G401 (cell line): Measurements from ENCODE around the gene IBTK. TPM values are rescaled to one million over a fixed set of nuclear protein-coding genes. Genes with fewer than 3 reads are reported as not detected.
"Not testable (repeated sequence)": the region's sequence is repeated elsewhere in the genome, so short reads cannot be mapped to it uniquely, and the experiment has no call there.

ENCODE experiments used
- DNase-seq: peaks from one replicate; pipeline ENCODE4 v3.0.0-alpha.2; 2015; ENCODE audit warnings: low spot score
- in situ Hi-C: cut with HindIII; loops from 2 replicates; pipeline ENCODE4 v1.10.0; 2016; ENCODE audit warnings: low sequenced_read_pairs, mixed read lengths
- total RNA-seq: library from RNA; depleted of rRNA; stranded (reverse); fragments of >200 nt; shearing (Covaris generic); gene quantifications from 2 replicates; pipeline ENCODE4 v1.2.3, GENCODE V29; 2014; rRNA removed

Gene IBTK, protein sequence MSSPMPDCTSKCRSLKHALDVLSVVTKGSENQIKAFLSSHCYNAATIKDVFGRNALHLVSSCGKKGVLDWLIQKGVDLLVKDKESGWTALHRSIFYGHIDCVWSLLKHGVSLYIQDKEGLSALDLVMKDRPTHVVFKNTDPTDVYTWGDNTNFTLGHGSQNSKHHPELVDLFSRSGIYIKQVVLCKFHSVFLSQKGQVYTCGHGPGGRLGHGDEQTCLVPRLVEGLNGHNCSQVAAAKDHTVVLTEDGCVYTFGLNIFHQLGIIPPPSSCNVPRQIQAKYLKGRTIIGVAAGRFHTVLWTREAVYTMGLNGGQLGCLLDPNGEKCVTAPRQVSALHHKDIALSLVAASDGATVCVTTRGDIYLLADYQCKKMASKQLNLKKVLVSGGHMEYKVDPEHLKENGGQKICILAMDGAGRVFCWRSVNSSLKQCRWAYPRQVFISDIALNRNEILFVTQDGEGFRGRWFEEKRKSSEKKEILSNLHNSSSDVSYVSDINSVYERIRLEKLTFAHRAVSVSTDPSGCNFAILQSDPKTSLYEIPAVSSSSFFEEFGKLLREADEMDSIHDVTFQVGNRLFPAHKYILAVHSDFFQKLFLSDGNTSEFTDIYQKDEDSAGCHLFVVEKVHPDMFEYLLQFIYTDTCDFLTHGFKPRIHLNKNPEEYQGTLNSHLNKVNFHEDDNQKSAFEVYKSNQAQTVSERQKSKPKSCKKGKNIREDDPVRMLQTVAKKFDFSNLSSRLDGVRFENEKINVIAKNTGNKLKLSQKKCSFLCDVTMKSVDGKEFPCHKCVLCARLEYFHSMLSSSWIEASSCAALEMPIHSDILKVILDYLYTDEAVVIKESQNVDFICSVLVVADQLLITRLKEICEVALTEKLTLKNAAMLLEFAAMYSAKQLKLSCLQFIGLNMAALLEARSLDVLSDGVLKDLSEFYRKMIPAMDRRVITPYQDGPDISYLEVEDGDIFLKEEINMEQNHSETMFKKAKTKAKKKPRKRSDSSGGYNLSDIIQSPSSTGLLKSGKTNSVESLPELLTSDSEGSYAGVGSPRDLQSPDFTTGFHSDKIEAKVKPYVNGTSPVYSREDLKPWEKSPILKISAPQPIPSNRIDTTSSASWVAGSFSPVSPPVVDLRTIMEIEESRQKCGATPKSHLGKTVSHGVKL (N-terminal part only)
- 31.1 and 49.3 TPM in 2 replicates for total RNA-seq

DNA sequence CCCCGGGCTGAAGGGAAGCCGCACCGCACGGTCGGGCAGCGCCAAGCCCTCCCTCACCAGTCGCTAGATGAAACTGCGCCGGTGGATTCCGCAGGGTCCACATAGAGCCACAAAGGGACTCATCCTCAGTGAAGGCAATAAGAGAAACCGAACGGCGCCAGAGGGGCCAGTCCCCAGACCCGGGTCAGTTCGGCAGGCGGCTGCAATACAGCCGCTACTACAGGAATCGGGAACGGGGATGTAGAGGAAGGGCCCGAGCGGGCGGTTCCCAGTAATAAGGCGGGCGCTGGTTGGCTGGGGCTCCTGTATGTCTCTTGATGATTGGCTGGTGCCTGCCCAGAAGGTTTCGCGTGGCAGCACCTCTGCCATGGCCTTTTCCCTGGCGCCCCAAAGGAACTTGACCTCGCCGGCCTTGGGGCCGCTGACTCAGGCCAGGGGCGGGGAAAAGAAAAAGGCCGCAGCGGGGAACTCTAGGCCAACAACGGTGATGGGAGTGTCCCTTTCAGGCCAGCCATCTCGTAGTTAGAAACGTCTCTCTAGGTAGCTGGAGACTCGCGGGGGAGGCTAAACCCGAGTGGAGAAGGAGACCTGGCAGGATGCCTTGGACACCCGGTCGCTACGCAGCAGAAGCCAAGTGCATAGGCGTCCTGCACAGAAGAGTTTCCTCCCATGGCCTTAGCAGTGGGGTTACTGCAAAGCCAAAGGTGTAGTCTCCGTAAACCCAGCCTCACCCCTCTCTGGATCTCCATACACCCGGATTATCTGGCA is at the start of gene IBTK:
Gene IBTK, minus strand, starts transcription at position 240 of the 768 bp plus-strand sequence. CDS start 7,258 bp downstream, outside the sequence.
- DNase-seq = peak; percentile 95
- in situ Hi-C loops = no loop called here

DNA sequence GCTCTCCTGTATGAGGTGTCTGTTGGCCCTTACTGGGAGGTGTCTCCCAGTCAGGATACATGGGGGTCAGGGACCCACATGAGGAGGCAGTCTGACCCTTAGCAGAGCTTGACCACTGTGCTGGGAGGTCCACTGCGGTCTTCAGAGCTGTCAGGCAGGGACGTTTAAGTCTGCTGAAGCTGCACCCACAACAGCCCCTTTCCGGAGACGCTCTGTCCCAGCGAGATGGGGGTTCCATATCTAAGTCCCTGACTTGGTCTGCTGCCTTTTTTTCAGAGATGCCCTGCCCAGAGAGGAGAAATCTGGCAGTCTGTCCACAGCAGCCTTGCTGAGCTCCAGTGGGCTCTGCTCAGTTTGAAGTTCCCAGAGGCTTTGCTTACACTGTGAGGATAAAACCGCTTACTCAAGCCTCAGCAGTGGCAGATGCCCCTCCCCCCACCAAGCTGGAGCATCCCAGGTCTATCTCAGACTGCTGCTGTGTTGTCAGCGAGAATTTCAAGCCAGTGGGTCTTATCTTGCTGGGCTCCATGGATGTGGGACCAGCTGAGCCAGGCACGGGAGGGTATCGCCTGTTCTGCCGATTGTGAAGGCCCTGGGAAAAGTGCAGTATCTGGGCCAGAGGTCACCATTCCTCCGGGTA is 36.3 kb upstream of the IBTK start:
- DNase-seq = no peak
- in situ Hi-C loops = no loop called here

DNA sequence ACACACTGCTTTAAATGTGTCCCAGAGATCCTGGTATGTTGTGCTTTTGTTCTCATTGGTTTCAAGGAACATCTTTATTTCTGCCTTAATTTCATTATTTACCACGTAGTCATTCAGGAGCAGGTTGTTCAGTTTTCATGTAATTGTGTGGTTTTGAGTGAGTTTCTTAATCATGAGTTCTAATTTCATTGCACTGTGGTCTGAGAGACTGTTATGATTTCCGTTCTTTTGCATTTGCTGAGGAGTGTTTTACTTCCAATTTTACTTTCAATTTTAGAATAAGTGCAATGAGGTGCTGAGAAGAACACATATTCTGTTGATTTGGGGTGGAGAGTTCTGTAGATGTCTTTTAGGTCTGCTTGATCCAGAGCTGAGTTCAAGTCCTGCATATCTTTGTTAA is 34.0 kb upstream of the IBTK start:
- DNase-seq, in situ Hi-C loops: not testable (repeated sequence)

DNA sequence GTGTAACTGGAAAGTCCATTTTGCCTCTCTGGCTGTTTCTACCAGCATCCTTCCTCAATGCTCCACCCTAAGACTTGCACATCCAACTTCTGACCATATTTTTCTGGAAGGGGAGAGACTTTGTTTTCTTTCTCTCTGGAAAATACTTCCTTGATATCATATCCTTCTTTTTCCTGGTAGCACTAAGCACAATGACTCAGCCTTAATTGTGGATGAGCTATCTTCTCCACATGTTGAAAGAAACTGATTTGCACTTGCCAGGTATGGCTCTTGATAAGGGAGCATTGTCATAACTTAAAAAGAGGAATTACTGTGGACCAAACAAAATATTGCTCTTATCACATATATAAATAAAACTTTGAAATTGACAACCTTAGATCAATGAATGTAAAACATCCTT is 30.1 kb upstream of the IBTK start:
- in situ Hi-C loops = no loop called here
- no peak for DNase-seq

DNA sequence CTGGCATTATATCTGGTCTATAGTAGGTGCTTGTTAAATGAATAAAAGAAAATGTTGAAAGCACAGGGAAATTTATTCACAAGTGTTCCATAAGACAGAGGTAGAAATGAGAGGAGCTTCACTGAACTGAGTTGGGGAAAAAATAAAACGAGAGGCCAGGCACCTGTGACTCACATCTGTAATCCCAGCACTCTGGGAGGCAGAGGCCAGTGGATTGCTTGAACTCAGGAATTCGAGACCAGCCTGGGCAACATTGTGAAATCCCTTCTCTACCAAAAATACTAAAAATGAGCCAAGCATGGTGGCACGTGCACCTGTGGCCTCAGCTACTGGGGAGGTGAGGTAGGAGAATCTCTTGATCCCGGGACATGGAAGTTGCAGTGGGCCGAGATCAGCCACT is 28.1 kb upstream of the IBTK start:
- no peak for DNase-seq
- in situ Hi-C loops = no loop called here

DNA sequence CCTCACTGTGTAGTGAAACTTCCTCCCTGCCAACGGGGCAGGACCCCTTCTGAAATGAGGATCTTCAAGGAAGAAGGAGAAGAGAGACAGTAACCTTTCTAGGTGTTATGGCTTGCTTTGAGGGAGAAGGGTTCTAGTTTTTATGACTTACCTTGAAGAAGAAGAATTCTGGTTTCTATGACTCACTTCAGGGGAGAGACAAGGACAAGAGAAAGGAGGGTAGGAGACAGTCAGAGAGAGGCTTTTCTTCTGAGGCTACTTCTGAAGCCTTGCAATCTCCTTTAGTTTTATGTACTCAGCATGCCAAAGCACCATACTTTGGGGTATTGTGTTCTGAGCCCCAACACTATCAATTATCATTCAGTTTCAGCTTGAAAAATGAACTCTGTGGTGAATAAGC is 25.8 kb upstream of the IBTK start:
- in situ Hi-C loops = no loop called here
- no peak for DNase-seq

DNA sequence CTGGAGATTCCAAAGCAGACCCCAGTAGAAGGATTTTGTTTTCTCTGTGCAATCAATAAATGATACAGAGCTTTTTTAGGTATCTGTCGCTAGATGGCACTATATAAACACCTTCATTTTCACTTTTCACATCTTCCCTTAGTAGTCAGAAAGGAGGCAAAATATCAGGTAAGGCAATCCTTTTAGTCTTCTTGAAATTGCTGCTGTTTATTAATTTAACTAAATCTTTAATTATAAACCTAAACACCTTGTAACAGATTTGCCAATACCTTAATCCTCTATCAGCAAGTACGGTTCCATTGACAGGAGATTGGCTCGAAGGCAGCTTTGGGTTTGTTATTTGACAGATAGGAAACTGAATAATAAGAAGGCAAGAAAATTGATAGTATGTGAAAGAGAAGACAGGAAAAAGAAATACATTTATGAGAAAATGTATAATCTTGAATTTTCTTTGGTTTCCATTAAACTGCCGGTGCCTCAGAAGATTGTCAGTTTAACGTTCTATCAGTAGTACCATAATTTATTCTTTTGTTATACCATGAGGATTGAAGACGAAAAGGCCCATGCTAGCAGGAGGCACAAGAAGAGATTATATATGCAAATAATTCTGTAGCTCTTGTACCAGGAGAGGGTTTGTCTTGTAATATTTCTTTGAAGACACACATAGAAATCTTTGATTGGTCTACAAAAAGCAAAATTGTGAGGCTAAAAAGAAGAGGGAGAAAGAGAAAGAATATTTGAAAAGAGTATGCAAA is 23.5 kb upstream of the IBTK start:
- DNase-seq = peak; percentile 55
- in situ Hi-C loops = no loop called here

DNA sequence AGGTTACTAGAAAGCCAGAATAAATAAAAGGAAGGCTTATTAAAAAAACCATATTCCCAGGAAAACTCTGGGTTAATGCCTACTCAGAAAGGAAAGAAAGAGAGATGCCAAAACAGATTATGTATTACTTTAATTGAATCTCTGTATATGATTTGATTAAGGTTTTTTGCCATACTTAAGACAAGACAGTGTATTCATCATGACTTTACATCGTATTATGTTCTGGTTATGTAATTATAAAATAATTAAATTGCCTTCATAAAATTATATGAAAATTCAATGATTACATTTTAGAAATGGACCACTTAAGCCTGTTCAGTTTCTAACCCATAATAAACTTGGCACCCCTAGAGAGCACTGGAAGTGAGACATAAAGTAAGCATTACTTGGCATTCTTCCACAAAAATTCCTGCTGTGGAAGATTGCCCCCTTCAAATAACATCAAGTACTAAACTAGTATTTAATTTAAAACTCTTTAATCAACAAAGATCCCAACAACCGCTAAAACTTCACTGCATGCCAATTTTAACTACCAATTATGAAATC is 20.8 kb upstream of the IBTK start:
- in situ Hi-C loops = no loop called here
- DNase-seq = no peak

DNA sequence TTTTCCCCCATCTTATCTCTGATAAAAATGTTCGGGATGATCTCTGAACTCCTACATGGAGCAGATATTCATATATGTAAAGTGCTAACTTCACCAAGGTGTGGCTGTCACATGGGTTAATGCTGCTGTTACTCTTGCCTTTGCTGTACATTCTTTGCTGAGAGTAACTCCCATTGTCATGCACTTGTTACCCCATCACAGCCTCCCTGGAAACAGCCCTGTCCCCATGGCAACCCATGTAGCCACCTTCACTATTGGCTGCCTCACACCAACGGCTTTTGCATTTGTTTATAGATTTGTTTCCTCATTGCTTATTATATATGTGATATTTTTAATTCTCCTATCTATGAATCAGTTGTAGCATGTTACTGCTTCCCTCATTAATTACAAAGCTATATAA is 17.3 kb upstream of the IBTK start:
- DNase-seq = no peak
- in situ Hi-C loops = no loop called here

DNA sequence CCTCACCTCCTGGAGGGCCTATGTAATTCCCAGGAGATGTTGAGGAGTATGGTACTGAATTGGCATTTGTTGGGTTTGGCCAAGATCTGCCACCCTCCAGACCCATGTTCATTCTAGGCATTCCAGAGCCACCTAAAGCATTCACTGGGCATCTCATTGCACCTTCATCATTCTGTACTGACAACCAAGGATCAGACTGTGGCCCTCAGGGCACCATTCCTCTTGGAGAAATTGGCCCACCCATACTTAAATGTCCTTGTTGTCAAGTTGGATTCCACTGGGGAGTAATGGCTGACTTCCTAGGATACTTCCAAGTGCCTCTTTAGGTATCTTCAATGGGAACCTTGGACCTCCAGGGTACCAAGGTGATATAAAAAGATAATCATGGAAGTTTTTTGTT is 16.8 kb upstream of the IBTK start:
- in situ Hi-C loops = no loop called here

DNA sequence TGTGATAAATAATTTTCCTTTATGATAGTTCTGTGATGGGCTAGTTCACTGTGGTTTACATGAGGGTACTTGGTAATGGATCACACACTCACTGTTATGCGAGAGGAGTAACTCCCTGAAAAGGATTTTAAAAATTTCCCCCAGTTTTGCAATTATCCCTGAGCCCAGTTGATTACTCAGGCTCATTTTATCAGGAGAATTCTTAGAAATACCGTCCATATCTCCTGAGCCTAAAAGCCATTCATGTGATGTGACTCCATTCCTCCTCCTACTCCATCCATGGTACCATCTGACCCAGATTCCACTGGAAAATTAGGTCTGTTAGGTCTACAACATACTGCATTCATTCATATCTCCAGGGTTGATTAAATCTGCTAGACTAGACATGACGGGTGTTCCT is 16.4 kb upstream of the IBTK start:
- no peak for DNase-seq
- in situ Hi-C loops = no loop called here

More for the DNA sequence above, 16.8 kb upstream of the IBTK start:
- no peak for DNase-seq

DNA sequence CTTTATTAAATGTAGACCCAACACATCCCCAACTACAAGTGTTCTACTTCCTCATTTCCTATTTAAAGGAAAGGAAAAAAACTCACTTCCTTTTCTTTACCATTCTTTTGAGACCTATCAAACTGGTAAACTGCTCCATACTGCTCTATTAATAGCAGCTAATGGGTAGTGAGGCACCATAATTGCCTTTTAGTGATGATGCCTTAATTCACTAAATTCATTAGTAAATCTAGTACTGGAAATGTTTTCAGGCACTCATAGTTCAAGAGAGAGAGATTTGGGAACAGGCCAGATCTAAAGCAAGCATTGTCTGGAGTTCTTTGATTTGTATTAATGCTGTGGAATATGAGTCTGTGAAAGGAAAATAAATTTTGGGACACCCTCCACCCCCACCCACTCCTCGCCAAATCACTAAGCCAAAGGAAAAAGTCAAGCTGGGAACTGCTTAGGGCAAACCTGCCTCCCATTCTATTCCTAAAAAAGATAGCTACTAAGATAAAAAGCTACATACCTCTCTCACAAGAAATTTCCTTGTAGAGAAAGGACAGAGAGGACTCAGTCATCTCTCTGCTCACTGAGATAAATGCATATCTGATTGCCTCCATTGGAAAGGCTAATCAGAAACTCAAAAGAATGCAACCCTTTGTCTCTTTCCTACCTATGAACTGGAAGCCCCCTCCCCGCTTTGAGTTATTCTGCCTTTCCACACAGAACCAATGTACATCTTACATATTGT is 13.6 kb upstream of the IBTK start:
- in situ Hi-C loops = no loop called here
- no peak for DNase-seq

DNA sequence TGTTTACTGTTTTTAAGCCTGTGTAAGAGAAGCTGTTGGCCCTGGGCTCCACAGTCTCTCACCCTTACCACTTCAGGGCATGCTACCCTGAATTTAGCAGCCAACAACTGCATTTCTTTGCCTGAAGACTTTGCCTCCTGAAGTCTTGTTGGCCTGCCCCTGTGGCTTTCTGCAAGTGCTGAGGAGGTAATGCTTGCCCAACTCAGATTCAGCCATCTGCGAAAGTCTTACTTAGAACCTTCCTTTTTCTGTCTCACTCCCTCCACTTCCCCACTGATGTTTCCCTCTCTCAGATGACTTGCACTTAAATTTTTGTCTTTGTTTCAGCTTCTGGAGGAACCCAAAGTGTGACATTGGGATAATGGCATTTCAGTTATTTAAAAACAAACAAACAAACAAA is 11.8 kb upstream of the IBTK start:
- in situ Hi-C loops = no loop called here
- DNase-seq = no peak

DNA sequence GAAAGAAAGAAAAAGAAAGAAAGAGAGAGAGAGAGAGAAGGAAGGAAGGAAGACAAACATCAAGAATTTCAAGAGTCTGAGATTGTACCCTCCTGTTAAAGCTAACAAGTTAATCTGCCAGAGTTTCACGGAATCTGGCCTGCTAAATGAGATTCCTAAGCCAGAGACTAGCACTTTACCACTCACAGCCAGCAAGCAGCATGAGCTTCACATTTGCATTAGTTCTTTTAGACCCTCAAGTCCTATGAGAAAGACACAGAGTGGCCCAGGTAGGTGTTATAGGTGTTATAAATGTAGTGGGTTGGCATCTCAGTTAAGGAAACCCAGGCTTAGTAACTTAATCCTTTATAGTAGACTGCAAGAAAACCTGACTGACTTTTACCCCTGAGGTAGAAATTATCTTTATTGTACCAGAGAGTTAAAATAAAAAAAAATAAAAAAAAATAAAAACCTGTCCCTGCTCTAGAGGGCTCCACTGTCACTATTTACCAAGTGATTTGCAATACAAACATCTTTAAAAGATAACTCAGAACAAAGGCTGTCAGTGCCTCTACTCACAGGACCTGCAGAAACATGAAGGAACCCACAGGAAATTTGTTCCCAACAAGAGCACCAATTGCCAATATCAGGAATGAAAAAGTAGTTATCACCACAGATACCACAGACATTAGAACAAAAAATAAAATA is 9.7 kb upstream of the IBTK start:
- in situ Hi-C loops = no loop called here
- no peak for DNase-seq

DNA sequence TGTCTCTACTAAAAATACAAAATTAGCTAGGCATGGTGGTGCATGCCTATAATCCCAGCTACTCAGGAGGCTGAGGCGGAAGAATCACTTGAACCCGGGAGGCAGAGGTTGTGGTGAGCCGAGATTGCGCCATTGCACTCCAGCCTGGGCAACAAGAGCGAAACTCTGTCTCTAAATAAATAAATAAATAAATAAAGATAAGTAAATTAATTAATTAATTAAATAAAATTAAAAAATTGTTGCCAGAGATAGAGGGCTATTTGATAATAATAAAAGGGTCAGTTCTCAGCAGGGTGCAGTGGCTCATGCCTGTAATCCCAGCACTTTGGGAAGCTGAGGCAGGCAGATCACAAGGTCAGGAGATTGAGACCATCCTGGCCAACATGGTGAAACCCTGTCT is 7.2 kb upstream of the IBTK start:
- in situ Hi-C loops, DNase-seq: not testable (repeated sequence)

DNA sequence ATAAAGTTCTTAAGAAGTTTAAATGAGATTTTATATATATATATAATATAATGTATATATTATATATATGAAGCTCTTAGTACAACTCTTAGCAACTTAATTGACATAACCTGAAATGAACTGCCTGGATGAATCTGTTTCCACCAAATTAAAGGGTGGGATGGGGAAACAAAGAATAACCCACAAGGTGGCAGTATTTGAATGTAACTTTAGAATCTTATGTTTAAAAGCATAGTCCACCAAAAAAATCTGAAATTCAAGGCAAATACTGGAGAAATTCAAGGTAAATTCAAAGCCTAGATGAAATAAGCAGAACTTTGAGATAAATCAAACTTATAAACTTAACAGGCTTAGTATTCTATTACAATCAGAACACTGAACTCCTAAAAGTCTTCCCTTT is 4.4 kb upstream of the IBTK start:
- DNase-seq = peak; percentile 28
- in situ Hi-C loops = no loop called here
